Measurements from ENCODE around the gene TH.

DNA sequence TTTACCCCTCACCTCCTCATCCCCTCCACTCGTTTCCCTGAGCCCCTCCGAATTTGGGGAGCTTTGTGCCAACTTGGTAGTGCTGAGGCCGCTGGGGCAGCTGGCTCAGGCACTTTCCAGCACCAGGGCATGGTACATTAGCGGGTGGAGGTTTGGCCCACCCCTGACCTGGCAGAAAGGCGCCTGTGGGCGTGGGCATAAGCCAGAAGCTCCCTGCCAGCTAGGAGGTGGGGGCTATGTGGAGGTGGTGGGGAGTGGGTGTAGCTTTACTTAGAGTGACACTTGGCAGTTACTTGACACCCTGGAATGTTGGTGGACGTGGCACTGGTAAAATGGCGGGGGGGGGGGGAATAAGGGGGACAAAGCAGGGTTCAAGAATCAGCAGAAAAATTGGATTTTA is 22.2 kb downstream of the TH start:
- TF ChIP-seq EP300 (IDR thresholded peaks at IDR 0.05) (no peak), POLR2AphosphoS5 (IDR thresholded peaks at IDR 0.05) (no peak), POLR2A (IDR thresholded peaks at IDR 0.05) (no peak)
- TF ChIP-seq, protein P1, sequence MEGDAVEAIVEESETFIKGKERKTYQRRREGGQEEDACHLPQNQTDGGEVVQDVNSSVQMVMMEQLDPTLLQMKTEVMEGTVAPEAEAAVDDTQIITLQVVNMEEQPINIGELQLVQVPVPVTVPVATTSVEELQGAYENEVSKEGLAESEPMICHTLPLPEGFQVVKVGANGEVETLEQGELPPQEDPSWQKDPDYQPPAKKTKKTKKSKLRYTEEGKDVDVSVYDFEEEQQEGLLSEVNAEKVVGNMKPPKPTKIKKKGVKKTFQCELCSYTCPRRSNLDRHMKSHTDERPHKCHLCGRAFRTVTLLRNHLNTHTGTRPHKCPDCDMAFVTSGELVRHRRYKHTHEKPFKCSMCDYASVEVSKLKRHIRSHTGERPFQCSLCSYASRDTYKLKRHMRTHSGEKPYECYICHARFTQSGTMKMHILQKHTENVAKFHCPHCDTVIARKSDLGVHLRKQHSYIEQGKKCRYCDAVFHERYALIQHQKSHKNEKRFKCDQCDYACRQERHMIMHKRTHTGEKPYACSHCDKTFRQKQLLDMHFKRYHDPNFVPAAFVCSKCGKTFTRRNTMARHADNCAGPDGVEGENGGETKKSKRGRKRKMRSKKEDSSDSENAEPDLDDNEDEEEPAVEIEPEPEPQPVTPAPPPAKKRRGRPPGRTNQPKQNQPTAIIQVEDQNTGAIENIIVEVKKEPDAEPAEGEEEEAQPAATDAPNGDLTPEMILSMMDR (IDR thresholded peaks at IDR 0.05): no peak

All from upper lobe of left lung (tissue), 4 donors.